Stimulated activated naive CD8-positive, alpha-beta T cell treated with anti-CD3 and anti-CD28 coated beads, Interleukin-15, Interleukin-2, amounts not matched to agents 100 U/mL and 50 U/mL, for 24 hours (primary cell): ENCODE data around the gene PDE6D.

Source experiments
- ATAC-seq: fragments of 150-1000 bp; cut with Tn5 transposase; one replicate; pipeline ENCODE4 v1.10.0; 2021
- DNase-seq: peaks from one replicate; pipeline ENCODE4 v3.0.0; 2021

The PDE6D gene

DNA sequence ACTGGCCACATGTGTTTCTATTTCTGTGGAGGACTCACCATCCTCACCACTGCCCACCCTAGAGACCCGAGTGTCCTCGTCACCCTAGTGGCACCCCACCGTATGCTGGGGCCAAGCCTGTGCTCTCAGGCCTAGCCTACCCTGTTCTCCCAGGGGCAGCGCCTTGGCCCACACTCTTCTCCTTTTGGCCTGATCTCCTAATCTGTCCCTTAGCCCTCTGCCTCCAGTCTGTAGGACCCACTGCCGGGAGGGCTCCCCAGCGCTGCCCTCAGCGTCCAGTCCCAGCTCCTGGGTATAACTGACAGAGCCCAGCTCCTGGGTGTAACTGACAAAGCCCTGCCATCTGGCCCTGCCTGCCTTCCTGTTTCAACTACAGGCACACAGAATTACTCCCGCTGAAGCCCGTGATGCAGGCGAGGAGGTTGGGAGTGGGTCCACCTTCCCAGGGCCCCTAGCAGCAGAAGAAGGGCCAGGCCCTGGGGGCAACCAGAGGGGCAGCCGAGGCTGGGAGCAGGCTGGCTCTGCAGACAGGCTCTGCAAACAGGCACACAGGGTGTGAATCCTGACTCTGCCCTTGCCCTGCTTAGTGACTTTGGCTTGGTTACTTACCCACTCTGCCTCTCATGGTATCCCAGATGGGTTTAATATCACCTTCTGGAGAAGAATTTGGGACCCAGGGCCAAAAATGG is 98.3 kb downstream of the PDE6D start:
- no peak for ATAC-seq
- no peak for DNase-seq
